Measurements from ENCODE around the gene LRRK1.
"Not testable (repeated sequence)": the region's sequence is repeated elsewhere in the genome, so short reads cannot be mapped to it uniquely, and the experiment has no call there.

The LRRK1 gene

GRCh38 chr15:101070024-101070423 is 150.9 kb downstream of the LRRK1 start:
- H3K27ac ChIP-seq, result peak overlapping the region; percentile 74
- peak overlapping the region; percentile 48 for H3K9ac ChIP-seq (ENCODE audit: insufficient read length)

DNA sequence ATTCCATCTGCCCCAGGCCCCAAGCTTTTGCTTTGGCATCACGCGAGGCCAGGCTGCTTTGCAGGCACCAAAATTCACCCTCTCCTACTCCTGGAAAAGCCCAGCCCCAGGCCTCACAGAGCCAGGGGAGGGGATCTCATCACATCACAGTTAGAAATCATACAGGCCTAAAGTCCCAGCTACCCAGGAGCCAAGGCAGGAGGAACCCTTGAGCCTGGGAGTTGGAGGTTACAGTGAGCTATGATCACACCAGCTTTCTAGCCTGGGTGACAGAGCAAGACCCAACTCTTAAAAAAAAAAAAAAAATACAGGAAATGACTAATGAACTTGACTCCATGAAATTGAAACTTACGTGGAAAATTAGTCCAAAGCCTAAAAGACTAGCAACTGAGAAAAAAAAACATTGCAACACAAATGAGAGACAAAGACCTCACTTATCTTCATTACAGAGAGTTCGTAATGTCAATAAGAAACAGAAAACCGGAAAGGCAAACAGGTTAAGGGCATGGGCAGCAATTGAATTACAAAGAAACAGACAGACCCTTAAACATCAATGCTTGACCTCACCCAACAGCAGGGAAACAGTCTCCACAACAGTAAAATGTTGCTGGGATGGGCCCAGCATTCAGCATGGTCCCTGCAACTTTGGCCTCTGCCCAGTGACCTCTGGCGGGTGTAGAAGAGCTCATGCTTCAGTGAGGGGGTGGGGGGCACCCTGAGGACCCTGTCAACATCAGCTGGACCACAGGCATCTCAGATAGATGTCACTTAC is 151.5 kb downstream of the LRRK1 start:
- Histone ChIP-seq H3K9ac (ENCODE audit: insufficient read length) (no peak overlapping the region), H3K4me3 (no peak overlapping the region)

More at GRCh38 chr15:101070024-101070423, 150.9 kb downstream of the LRRK1 start:
- H3K9me3 ChIP-seq (ENCODE audit: low read depth, low read length), result no peaks in the 10 kb centered on the region
- no peak for DNase-seq (ENCODE audit: low read depth, low spot score)
- no peak overlapping the region for H3K4me3 ChIP-seq
- no peak for TF ChIP-seq EZH2 (IDR thresholded peaks at IDR 0.05)
- no peak for TF ChIP-seq FOXP2 (optimal IDR thresholded peaks at IDR 0.05; ENCODE audit: control extremely low read depth, extremely low read length, insufficient read depth)
- TF ChIP-seq POLR2AphosphoS5 (IDR thresholded peaks at IDR 0.05; ENCODE audit: borderline replicate concordance, low read depth, low read length), result no peak
- no peaks in the 10 kb centered on the region for H3K36me3 ChIP-seq (ENCODE audit: insufficient read depth, low read length)

DNA sequence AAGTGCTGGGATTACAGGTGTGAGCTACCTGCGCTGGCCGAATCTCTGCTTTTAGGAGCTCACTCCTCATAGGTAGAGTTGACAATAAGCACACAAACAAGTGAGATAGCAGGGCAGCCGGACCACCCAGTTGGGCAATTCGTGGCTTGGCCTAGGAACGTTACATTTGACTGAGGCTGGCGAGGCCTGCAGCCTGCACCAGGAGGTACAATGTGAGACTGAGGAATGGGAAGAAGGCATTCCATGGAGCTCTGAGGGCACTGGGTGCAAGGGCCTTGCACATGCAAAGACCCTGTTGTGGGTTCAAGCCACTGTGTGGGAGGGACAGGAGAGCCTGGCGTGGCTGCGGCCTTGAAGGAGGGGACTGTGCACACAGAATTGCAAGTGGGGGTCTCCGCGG is 152.5 kb downstream of the LRRK1 start:
- Histone ChIP-seq H3K36me3 (ENCODE audit: insufficient read depth, low read length) (no peaks in the 10 kb centered on the region), H3K4me3 (no peak overlapping the region), H3K9me3 (ENCODE audit: low read depth, low read length) (no peaks in the 10 kb centered on the region), H3K27ac (no peak overlapping the region), H3K9ac (ENCODE audit: insufficient read length) (no peak overlapping the region)
- no peak for TF ChIP-seq EZH2 (IDR thresholded peaks at IDR 0.05)
- TF ChIP-seq FOXP2 (optimal IDR thresholded peaks at IDR 0.05; ENCODE audit: control extremely low read depth, extremely low read length, insufficient read depth), result no peak
- TF ChIP-seq POLR2AphosphoS5 (IDR thresholded peaks at IDR 0.05; ENCODE audit: borderline replicate concordance, low read depth, low read length), result no peak
- DNase-seq (ENCODE audit: low read depth, low spot score), result no peak

More for the DNA sequence above, 151.5 kb downstream of the LRRK1 start:
- DNase-seq (ENCODE audit: low read depth, low spot score), result no peak
- H3K9me3 ChIP-seq (ENCODE audit: low read depth, low read length), result no peaks in the 10 kb centered on the region
- H3K36me3 ChIP-seq (ENCODE audit: insufficient read depth, low read length), result no peaks in the 10 kb centered on the region
- TF ChIP-seq POLR2AphosphoS5 (IDR thresholded peaks at IDR 0.05; ENCODE audit: borderline replicate concordance, low read depth, low read length), result no peak
- TF ChIP-seq EZH2 (IDR thresholded peaks at IDR 0.05), result no peak
- TF ChIP-seq FOXP2 (optimal IDR thresholded peaks at IDR 0.05; ENCODE audit: control extremely low read depth, extremely low read length, insufficient read depth), result no peak
- H3K27ac ChIP-seq, result peak overlapping the region; percentile 64; the same call in 1 of the 2 replicates

- DNase-seq (ENCODE audit: low read depth, low spot score); H3K9ac ChIP-seq (ENCODE audit: insufficient read length); H3K27ac ChIP-seq; H3K36me3 ChIP-seq (ENCODE audit: insufficient read depth, low read length); H3K4me3 ChIP-seq; H3K9me3 ChIP-seq (ENCODE audit: low read depth, low read length): not testable (repeated sequence)
Measured at GRCh38 chr15:101072235-101072634, 153.1 kb downstream of the LRRK1 start.

GRCh38 chr15:101077806-101078668 is 158.9 kb downstream of the LRRK1 start:
- not testable (repeated sequence) for H3K4me3 ChIP-seq

DNA sequence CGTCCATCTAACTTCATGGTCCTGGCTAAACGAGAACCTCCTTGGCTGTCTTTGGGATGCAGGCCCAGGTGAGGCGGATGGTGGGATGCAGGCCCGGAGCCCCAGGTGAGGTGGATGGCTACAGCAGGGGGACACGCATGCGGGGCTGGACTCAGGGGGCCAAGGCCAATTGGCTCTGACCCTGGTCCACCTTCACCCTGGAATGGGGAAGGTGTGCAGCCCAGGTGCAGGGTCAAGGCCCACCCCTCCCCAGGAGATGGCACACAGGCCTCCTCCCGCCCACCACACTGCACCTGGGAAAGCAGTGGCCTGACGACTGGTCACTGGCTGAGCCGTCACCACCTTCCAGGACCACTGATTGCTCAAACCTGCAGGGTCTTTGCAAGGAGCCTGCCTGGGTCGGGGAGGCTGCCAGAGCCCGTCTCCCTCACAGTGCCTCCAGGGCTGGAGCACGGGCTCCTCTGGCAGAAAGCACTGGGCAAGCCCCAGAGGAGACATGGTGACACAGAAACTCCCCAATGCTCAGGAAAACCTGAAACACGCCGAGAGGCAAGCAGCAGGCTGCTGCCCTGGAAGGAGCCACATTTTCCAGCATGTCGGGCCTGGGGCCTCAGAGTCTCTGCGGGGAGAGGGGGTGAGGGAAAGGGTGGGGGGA is 159.6 kb downstream of the LRRK1 start:
- no peak overlapping the region for H3K27ac ChIP-seq
- TF ChIP-seq FOXP2 (optimal IDR thresholded peaks at IDR 0.05; ENCODE audit: control extremely low read depth, extremely low read length, insufficient read depth) (no peak), EZH2 (IDR thresholded peaks at IDR 0.05) (no peak), POLR2AphosphoS5 (IDR thresholded peaks at IDR 0.05; ENCODE audit: borderline replicate concordance, low read depth, low read length) (no peak)
- no peak overlapping the region for H3K4me3 ChIP-seq
- H3K36me3 ChIP-seq (ENCODE audit: insufficient read depth, low read length), result no peaks in the 10 kb centered on the region
- no peaks in the 10 kb centered on the region for H3K9me3 ChIP-seq (ENCODE audit: low read depth, low read length)
- H3K9ac ChIP-seq (ENCODE audit: insufficient read length), result no peak overlapping the region
- DNase-seq (ENCODE audit: low read depth, low spot score), result no peak

More at GRCh38 chr15:101077806-101078668, 158.9 kb downstream of the LRRK1 start:
- H3K36me3 ChIP-seq (ENCODE audit: insufficient read depth, low read length); H3K27ac ChIP-seq; H3K9ac ChIP-seq (ENCODE audit: insufficient read length); H3K9me3 ChIP-seq (ENCODE audit: low read depth, low read length); DNase-seq (ENCODE audit: low read depth, low spot score): not testable (repeated sequence)

GRCh38 chr15:101081900-101082299 is 162.7 kb downstream of the LRRK1 start:
- Histone ChIP-seq H3K4me3 (no peak overlapping the region), H3K27ac (no peak overlapping the region), H3K9ac (ENCODE audit: insufficient read length) (no peak overlapping the region), H3K9me3 (ENCODE audit: low read depth, low read length) (no peaks in the 10 kb centered on the region), H3K36me3 (ENCODE audit: insufficient read depth, low read length) (no peaks in the 10 kb centered on the region)
- no peak for TF ChIP-seq FOXP2 (optimal IDR thresholded peaks at IDR 0.05; ENCODE audit: control extremely low read depth, extremely low read length, insufficient read depth)
- TF ChIP-seq POLR2AphosphoS5 (IDR thresholded peaks at IDR 0.05; ENCODE audit: borderline replicate concordance, low read depth, low read length), result no peak
- no peak for TF ChIP-seq EZH2 (IDR thresholded peaks at IDR 0.05)
- no peak for DNase-seq (ENCODE audit: low read depth, low spot score)

GRCh38 chr15:101083336-101084045 is 164.3 kb downstream of the LRRK1 start:
- Histone ChIP-seq H3K36me3 (ENCODE audit: insufficient read depth, low read length) (no peaks in the 10 kb centered on the region), H3K4me3 (no peak overlapping the region), H3K9me3 (ENCODE audit: low read depth, low read length) (no peaks in the 10 kb centered on the region), H3K27ac (no peak overlapping the region), H3K9ac (ENCODE audit: insufficient read length) (no peak overlapping the region)
- no peak for DNase-seq (ENCODE audit: low read depth, low spot score)
- TF ChIP-seq POLR2AphosphoS5 (IDR thresholded peaks at IDR 0.05; ENCODE audit: borderline replicate concordance, low read depth, low read length), result no peak
- no peak for TF ChIP-seq EZH2 (IDR thresholded peaks at IDR 0.05)
- no peak for TF ChIP-seq FOXP2 (optimal IDR thresholded peaks at IDR 0.05; ENCODE audit: control extremely low read depth, extremely low read length, insufficient read depth)

All from SK-N-MC (cell line).